ENCODE data around the gene AIP.

AIP gene

DNA sequence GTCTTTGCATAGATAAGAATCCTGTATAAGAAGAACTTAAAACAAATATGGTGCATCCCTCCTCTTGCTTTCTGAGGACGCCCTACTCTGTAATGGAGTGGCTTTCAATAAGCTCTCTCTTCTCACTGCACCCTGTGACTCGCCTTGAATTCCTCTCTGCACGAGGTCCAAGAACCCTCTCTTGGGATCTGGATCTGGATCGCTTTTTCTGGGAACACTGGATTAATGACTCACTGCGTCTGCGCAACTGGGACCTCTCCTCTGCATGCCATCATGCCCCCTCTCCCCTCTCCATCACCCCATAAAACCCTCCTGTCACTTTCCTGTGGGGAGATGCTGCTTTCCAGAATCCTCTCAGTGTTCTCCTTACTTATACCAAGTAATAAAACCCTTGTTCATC lies 55.5 kb downstream of the AIP start:
- DNase-seq = no peak

DNA sequence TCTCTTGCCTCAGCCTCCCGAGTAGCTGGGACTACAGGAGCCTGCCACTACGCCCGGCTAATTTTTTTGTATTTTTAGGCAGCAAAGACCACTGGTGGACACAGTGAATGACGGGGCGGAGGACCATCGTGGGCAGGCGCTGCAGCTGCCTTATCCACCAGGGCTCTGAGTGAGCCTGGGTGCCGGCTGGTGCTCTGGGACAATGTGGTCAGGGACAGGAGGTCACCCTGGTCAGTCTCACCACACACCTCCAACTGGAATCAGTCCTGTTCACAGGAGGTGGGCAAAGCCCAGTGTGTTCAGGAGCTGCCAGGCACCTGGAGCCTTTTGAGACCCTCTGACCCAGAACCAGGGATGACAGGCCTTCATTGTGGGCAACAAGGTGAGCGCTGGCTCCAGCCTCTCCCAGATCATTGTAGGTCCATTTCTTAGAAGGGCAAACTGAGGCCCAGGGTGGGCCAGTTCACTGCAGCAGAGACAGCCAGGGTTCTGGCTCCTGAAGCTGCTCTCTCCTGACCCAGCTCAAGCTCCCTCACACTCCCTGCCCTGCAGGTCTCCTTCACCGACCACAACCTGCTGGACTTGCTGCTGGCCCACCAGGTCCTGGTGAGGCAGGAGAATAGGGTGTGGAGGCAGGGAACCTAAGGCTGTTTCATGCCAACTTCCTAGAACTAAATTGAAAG lies 56.1 kb downstream of the AIP start:
- DNase-seq = no peak

DNA sequence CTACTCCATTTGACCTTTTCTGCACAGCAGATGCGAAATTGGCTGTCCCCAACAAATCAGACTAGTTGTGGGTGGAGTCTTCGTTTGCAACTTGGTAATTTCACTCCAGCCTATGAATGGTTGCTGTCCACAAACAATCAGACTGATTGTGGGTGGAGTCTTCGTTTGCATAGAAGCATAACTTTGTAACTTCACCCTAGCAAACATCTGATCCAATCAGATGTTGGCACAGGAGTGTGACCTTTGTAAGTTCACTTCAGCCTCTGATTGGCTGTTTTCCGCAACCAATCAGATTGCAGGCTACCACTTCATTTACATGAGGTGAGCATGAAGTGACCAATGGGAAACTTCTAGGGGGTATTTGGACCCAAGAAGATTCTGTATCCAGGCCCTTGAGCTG lies 56.7 kb downstream of the AIP start:
- no peak for DNase-seq

Measured in activated CD4-positive, alpha-beta T cell treated with anti-CD3 and anti-CD28 coated beads for 48 hours (primary cell).